Right atrium auricular region (tissue), 2 donors: ENCODE results near the gene DPP6. TPM values are rescaled to one million over a fixed set of nuclear protein-coding genes. Genes with fewer than 3 reads are reported as not detected.

Source experiments
- DNase-seq: peaks from one replicate; pipeline ENCODE4 v3.0.0-alpha.2; 2019; ENCODE audit warnings: low spot score
- H3K27ac ChIP-seq, 2 donors: fragments of 200-600 bp; sonication (generic); 1 replicate in 1 of 2; 2 replicates in 1 of 2; pipeline ENCODE4 v1.5.1; 2016 to 2019
- H3K27me3 ChIP-seq, 2 donors: fragments of 200-600 bp; sonication (generic); one replicate each; pipeline versions ENCODE4 v1.5.1 to v1.6.0; 2017 to 2019
- H3K36me3 ChIP-seq: fragments of 200-600 bp; sonication (generic); one replicate; pipeline ENCODE4 v1.5.1; 2016
- H3K4me1 ChIP-seq, 2 donors: fragments of 200-600 bp; sonication (generic); one replicate each; pipeline versions ENCODE4 v1.5.1 to v1.6.0; 2017 to 2019
- H3K4me3 ChIP-seq, 2 donors: fragments of 200-600 bp; sonication (generic); 1 replicate in 1 of 2; 2 replicates in 1 of 2; pipeline ENCODE4 v1.5.1; 2017 to 2019; ENCODE audit warnings: mild to moderate bottlenecking in 1 of 2, moderate library complexity in 1 of 2
- H3K9me3 ChIP-seq, 2 donors: fragments of 200-600 bp; sonication (generic); one replicate each; pipeline ENCODE4 v1.5.1; 2019
- CTCF ChIP-seq, 2 donors: fragments of 200-600 bp; sonication (generic); IDR thresholded peaks; one replicate each; pipeline ENCODE4 v1.5.1; 2019; ENCODE audit warnings: antibody characterized with exemption in 2 of 2
- total RNA-seq, 2 donors: library from RNA; depleted of rRNA; stranded (reverse); fragments of >200 nt; gene quantifications; one replicate each; pipeline ENCODE4 v1.1.0, GENCODE V29; 2016

Gene DPP6
- total RNA-seq, 2 donors from 2014 or later, result 0.35 to 0.85 TPM

DNA sequence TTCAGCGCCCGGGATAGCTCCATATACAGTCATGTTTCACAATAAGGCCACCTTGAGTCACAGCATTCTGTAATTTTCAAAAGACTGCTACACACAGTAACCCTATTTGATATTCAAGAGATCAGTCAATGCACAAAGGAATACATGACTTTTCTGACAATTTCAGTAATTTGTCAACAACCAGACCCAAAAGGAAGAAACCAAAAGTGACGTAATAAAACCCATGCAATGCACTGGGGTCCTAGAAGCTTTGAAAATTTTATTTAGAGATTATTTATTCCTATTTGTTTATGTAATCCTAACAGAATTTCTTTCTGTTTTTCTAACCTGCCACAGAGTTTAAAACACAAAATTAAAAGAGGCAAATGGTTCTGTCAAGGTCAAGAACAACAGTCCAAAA, 421.2 kb downstream of the DPP6 start:
- no peak for TF ChIP-seq CTCF (IDR thresholded peaks at IDR 0.05)
- H3K4me1 ChIP-seq, result no peaks in the 10 kb centered on the region
- H3K27me3 ChIP-seq, result no peaks in the 10 kb centered on the region
- H3K9me3 ChIP-seq, result no peaks in the 10 kb centered on the region
- H3K27ac ChIP-seq, result no peak overlapping the region
- DNase-seq, result no peak
- no peaks in the 10 kb centered on the region for H3K36me3 ChIP-seq
- H3K4me3 ChIP-seq, result no peak overlapping the region

GRCh38 chr7:154474903-154475520, 422.8 kb downstream of the DPP6 start:
- Histone ChIP-seq H3K4me3 (no peak overlapping the region), H3K9me3 (no peaks in the 10 kb centered on the region), H3K36me3 (no peaks in the 10 kb centered on the region), H3K27me3 (no peaks in the 10 kb centered on the region), H3K4me1 (no peaks in the 10 kb centered on the region), H3K27ac (no peak overlapping the region)
- no peak for TF ChIP-seq CTCF (IDR thresholded peaks at IDR 0.05)
- DNase-seq, result no peak

GRCh38 chr7:154475864-154476263, 423.7 kb downstream of the DPP6 start:
- no peak for DNase-seq
- no peak for TF ChIP-seq CTCF (IDR thresholded peaks at IDR 0.05)
- Histone ChIP-seq H3K4me3 (no peak overlapping the region), H3K9me3 (no peaks in the 10 kb centered on the region), H3K4me1 (no peaks in the 10 kb centered on the region), H3K27me3 (no peaks in the 10 kb centered on the region), H3K27ac (no peak overlapping the region), H3K36me3 (no peaks in the 10 kb centered on the region)

- no peak for DNase-seq
- Histone ChIP-seq H3K36me3 (no peaks in the 10 kb centered on the region), H3K27ac (no peak overlapping the region), H3K9me3 (no peaks in the 10 kb centered on the region), H3K27me3 (no peaks in the 10 kb centered on the region), H3K4me3 (no peak overlapping the region), H3K4me1 (no peaks in the 10 kb centered on the region)
- no peak for TF ChIP-seq CTCF (IDR thresholded peaks at IDR 0.05)
These were observed 428.6 kb downstream of the DPP6 start for GRCh38 chr7:154480817-154481216.

GRCh38 chr7:154482863-154483262, 430.7 kb downstream of the DPP6 start:
- H3K27me3 ChIP-seq, result no peaks in the 10 kb centered on the region
- H3K9me3 ChIP-seq, result no peaks in the 10 kb centered on the region
- H3K36me3 ChIP-seq, result no peaks in the 10 kb centered on the region
- no peaks in the 10 kb centered on the region for H3K4me1 ChIP-seq
- TF ChIP-seq CTCF (IDR thresholded peaks at IDR 0.05), result no peak
- no peak overlapping the region for H3K4me3 ChIP-seq
- no peak overlapping the region for H3K27ac ChIP-seq
- no peak for DNase-seq

DNA sequence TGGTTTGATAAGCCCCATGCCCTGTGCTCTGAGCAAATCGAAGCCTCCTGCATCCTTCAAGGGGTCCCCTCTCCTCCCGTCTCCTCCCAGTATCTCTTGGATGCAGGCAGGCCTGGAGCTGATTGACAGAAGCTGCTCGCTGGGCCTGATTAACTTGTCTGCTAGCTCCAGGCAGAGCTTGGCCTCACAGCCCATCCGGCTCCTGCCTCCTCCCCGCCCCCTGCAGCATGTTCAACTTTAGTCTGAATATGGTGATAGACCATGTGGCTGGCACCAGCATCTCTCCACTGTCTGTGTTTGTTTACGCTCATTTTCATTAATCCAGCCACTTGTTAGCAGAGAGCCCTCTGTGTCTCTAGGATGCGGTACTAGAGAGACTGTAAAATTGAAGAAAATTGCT, 432.2 kb downstream of the DPP6 start:
- Histone ChIP-seq H3K4me1 (no peaks in the 10 kb centered on the region), H3K36me3 (no peaks in the 10 kb centered on the region), H3K27me3 (no peaks in the 10 kb centered on the region), H3K9me3 (no peaks in the 10 kb centered on the region), H3K4me3 (no peak overlapping the region), H3K27ac (no peak overlapping the region)
- no peak for DNase-seq
- TF ChIP-seq CTCF (IDR thresholded peaks at IDR 0.05), result no peak
